ENCODE results near the gene FZD1.

The FZD1 gene

DNA sequence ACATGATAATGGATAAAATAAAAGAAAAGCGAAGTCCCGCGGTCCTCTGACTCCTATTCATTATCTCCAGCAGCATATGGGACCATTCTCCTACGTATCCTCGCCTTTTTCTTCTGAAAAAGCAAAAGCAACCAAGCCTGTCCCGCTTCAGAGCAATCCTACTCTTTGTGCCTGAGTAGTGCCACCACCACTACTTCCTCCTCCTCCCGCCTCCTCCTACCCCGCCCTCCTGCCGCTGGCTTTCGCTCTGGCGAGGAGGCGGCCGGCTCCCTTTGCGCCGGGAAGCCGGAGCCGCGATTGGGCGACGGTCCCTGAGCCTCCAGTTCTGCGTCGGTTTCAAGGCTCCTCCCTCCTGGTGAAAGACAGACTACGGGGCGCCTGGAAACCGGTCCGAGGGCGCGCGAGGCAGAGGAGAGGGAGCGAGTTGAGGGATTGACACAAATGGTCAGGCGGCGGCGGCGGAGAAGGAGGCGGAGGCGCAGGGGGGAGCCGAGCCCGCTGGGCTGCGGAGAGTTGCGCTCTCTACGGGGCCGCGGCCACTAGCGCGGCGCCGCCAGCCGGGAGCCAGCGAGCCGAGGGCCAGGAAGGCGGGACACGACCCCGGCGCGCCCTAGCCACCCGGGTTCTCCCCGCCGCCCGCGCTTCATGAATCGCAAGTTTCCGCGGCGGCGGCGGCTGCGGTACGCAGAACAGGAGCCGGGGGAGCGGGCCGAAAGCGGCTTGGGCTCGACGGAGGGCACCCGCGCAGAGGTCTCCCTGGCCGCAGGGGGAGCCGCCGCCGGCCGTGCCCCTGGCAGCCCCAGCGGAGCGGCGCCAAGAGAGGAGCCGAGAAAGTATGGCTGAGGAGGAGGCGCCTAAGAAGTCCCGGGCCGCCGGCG is at the start of gene FZD1:
Gene FZD1, plus strand, starts transcription at position 388 of the 878 bp plus-strand sequence. Its CDS starts 448 bp downstream, at position 836.
- peak; percentile 96 for DNase-seq

DNA sequence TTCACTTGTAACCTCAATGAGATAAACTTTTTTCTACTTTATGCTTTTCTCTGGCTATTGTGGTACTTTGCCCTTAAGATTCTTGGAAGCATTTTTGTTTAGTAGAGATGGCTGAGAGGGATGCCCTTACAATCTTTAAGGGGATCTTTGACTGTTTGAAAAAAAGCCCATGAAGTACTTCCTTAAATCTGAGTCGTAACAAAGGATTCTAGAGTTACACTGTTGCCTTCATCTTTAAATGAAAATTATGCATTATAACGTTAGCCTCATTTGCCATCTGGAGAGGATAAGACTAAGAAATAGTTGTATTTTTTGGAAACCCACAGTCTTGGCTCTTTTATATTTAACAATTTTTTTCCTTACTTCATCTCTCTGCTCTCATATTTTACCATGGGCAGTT is 37.8 kb upstream of the FZD1 start:
- no peak for DNase-seq

DNA sequence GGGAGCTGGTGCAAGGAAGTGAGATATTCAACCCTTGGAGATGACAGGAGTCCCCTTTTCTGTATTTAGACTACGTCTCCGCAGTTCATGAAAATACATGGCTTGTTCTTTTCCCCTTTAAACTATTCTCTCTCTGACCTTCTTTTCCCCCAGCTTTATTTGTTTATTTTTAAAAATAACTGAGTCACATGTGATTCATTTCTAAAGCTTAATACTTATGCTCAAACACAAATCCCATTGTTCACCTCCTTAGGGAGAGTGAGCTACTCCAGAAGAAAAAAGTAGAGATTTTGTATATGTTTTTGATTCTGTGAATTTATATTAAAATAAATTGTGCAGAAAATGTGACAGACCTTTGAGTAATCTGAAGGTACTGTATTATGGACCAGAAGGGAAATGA is 35.9 kb upstream of the FZD1 start:
- no peak for DNase-seq

DNA sequence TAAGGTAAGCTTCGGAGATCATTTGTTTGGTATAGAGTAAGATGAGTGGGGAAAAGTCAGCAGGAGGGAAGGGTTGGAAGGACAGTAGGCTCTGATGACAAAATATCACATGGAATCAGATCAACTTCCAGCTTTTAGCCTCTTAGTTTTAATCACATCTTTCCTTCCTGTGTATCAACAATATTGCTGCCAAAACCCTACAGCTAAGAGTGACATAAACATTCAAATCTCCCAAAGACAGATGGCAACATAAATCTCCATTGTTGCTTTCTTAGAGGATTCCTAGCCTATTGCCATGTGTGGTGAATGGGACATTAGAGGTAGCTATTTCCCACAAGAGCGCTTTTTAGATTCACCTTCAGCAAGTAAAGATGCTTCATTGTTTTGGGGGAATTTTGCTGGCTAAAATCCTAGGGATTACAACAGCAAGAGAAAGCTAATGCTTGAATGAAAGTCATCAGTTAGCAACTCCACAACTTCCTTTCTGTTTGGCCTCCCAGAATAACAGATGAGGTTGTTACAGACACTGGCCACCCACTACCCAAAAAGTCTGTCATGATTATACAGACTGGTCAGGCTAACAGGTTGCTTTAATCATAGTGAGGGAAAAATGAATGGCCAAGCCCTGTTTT is 35.2 kb upstream of the FZD1 start:
- no peak for DNase-seq

DNA sequence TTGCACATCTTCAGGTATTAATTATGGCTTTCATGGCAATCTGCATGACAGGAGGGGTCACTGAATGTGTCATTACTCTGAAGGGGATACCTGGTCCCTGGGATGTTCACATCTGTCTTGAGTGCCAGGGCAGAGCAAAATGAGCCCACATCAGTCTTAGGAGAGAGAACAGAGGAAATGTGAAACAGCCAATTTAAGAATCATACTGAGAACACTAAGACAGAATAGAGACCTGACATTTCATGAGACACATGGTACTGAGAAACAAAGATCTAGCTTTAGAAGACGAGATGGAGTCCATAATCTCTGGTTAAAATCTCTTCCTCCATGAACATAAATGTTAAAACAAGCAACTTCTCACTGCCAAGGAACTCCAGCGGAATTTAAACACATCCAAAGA is 34.1 kb upstream of the FZD1 start:
- no peak for DNase-seq

DNA sequence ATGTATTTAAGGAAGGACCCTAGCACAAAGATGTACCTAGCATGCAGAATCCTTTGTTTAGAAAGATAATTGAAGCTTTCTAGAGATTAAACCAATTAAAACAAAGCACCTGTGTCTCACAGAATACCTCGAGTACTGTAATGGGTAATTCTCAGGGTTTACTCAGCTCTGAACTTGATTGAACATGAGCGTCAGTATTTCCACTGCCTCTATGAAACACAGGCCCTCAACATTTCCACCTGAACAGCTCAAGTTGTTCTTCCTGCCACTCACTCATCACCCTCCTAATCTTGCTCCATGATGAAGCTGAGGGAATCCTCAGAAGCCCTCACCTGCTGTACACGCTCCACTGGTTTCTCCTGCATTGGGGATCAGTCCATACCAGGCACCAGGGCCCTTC is 33.7 kb upstream of the FZD1 start:
- no peak for DNase-seq

DNA sequence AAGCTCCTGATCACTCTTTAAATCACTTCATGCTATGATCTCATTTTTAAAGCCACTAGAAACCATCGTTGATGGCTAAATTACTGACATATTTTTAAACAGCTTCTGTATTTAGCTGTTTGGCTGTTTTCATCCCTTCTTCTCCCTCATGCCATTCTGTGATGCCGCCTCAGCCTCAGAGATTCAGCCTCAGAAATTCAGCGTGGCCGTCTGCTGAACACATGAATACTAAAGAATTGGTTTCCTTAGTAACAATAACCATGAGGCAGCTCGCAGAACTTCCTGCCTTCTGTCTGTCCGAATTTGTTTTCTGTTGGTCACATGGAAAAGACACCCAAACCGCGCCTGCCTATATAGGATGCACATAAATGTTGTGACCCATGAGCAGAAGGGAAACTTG is 31.0 kb upstream of the FZD1 start:
- peak; percentile 10 for DNase-seq

DNA sequence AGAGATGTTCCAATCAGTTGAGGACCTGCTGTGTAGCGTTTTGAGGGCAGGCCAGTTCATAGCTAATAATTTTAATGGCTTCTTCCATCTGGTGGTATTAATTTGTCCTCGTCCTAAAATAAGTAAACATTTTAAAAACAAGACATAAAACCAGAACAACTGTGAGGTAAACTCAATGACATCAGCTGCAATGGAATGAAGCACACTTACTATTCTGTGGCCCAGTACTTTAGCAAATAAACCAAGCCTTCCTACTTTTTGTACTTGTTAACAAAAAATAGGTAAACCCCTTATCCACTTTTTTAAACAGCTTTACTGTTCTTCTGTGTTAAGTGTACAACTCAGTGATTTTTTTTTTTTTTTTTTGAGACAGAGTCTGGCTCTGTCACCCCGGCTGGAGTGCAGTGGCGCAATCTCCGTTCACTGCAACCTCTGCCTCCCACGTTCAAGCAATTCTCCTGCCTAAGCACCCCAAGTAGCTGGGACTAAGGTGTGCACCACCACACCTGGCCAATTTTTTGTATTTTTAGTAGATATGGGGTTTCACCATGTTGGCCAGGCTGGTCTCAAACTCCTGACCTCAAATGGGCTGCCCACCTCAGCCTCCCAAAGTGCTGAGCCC is 28.9 kb upstream of the FZD1 start:
- no peak for DNase-seq

DNA sequence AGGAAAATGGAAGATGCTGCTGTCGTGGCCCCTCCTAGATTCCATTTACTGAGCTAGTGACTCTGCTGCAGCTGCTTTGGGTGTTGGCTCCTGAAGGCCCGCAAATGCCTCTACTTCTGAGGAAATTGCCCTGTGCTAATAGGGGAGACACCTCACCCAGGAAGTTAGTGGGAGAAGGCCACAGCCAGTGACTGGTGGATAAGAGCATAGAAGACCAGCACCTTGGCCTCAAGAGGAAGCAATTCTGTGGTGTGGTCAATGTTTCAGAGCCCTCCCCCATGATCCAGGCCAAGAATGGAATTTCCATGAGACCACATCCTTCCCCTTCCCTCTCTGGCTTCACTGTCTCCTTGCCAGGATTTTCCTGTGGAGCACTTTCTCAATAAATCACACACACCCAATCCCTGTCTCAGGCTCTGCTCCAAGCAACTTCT is 25.0 kb upstream of the FZD1 start:
- DNase-seq: peak; percentile 72

DNA sequence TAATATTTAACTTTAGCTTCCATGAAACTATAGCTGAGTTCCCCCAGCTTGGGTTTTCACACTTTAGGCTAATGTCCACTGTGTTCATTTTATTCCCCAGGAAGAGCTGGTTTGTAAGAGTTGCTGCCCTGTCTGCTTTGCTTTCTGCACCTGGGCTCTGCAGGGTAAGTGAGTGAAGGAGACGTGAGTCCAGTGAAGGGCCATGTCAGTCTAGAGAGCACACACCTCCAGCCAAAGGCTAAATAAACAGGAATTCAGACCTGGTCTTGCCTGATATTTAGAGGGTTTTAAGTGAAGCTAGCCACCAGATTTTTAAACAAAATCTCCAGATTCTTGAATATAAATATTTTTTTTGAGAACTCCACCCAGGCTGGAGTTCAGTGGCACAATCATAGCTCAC is 24.5 kb upstream of the FZD1 start:
- DNase-seq: no peak

DNA sequence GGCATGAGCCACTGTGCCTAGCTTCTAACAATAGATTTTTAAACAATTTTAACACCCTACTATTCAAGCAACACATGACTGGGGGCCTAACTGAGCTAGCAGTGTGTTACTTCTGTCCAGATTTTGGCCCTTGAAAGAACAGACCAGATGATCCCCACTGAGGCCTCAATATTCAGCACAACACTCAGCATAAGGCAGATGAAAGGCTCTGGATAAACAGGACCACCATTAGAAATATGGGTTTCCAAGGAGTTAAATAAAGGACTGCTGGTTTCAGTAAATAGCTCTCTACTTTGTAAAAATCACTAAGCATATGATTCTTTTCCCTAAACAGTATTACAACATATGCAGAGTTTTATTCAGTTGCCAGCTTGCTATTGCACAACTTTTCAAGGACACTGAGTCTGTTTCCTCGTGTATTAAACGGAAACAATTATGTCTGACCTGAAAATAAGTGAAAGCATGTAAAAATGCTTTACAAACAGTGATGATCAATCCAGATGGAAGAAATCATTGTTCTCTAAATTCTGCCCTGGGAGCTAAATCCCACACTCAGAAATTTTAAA is 23.8 kb upstream of the FZD1 start:
- peak; percentile 62 for DNase-seq

DNA sequence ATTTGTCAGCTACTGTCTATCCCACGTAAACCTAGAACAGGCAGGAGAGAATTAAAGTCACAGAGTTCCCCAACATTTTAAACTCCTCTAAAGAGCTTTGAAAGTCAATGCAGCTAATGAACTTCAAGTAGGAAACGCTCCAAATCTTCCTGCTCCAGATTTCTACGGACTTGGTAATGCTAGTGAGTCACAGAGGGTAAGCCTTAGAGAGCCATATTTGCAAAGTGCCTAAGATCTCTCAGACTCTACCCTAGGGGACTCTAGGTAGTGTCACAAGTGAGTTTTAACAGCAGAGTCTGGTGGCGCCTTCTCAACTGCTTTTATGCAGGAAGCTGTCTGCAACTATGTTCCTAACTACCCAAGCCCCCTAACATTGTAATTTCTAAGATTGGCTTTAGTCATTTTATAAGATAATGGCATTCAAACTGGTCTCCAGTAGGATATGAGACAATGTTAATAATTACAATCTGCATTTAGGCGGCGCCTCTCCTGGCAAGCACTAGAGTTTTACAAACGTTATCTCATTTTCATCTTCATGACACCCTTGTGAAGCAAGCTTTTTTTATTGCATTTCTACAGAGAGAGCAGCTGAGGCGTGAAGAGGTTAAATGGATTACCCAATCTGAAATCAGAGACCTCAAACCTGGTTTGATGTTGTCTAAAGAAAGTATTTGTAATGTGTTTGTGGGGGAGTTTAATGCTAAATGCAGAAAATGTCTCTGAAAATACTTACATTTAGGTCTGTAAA is 22.0 kb upstream of the FZD1 start:
- no peak for DNase-seq

DNA sequence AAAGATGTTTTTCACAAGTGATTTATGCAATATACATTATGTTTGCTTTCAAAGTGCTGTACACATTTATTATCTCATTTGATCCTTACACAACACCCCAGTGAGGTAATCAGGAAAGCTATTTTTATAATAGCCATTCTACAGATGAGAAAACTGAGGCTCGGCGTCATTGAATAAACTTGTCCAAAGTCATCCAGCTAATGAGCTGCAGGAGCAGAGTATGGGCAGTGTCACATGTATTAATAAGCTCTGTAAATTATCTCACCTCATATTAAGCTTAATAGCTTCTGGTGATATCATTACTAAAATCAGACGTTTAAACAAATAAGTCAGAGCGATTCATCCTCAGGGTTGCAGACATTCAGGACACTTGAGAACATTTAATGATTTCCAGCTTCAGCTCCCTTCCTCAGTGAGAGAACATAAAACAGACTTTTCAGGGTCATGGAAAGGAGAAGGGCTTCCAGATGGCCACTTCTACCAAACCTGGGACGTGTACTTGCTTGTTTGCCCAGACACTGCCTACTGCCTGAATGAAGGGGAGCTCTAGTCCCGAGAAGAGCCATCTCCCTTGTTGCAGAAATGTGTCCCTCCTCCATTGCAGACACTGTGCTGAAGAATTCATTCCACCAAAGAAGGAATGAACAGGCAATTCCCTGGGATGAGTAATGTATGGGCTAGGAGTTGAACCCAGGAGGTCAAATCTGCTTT is 20.5 kb upstream of the FZD1 start:
- DNase-seq: no peak

DNA sequence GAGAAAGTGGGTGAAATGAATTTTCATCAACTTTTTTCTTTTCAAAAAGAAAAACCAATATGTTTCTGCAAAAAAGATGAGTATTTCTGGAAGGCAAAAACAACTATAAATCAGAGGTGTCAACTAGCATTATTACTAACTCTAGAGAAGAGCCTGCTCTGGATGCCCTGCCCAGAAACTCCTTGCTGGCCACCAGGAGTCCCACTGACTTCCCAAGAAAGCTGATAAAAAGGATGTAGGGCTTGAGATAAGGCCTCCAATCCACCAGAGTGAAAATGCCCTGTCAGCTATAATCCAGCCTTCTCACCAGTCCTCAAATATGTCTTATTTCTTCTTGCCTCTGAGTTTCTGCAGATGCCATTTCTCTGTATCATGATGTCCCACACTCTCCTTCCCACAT is 16.7 kb upstream of the FZD1 start:
- DNase-seq: no peak

DNA sequence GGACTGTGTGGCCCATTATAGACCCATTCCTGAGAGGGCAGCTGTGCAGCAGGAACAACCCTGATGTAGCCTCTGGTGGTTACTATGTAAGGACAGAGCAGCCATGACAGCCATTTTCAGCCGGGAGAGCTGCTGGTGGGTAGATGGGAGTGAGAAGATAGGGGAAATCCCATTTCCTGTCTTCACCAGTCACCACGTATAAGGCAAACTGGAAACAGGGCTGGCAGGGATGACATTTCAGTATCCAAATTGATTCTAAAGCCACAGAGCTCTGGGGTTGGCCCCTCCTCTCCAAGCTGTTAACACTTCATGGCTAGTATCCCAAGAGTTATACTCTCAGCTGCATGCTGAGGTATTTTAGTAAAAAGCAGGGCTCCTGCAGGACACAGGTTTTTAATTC is 15.2 kb upstream of the FZD1 start:
- no peak for DNase-seq

DNA sequence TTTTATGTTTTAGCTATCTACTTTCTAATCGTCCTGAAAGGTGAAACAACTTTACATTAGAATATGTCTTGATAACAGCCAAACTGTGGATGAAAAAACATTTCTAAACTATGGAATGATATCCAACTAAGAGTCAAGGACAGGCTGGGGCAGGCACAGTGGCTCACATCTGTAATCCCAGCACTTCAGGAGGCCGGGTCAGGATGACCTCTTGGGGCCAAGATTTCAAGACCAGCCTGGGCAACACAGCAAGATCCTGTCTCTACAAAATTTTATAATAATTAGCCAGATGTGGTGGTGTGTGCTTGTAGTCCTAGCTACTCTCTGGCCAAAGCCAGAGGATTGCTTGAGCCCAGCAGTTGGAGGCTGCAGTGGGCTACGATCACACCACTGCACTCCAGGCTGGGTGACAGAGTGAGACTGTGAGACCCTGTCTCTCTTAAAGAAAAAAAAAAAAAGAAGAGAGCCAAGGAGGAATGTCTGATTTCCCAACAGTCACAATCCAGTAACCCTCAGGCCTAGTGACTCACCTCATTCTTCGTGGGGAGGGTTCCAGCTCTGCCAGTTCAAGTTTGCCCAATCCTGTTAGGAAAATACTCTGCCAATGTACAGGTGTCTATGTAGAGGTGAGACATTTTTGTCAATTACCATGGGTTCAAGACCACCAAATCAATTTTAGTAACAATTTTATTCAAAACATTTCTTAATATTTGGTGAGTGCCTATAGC is 14.6 kb upstream of the FZD1 start:
- DNase-seq: no peak

DNA sequence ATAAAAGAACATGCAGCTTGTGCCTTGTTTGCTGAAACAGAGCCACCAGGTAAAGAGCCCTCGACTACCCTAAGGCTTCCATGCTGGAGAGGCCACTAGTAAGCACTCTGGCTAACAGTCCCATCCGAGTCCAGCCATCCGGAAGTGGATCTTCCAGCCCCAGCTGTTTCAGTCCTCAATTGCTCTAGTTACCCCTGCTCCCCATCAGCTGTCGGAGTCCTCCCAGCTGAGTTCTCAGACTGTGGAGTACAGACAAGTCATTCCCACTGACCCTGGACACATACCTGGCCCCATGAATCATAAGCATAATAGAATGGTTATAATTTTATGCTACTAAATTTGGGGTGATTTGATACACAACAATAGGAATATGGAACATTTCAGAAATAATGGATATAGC is 13.5 kb upstream of the FZD1 start:
- no peak for DNase-seq

DNA sequence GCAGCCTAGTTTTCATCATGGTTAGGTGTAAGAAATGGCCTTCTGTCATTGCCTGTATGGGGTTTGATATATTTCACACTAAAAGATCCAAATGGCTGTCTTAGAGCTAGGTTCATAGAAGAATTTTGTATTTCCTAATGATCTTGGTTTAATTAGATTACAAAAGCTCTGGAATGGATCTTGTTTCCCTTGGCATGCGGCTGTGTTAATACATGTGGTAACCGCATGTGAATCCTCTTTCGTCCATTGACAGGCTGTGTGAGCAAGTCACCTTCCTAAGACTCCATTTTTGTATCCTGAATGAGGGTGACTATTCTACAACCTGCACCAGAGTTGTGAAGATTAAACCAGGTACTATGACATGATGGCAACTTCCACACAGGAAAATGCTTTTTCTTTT is 12.4 kb upstream of the FZD1 start:
- no peak for DNase-seq

DNA sequence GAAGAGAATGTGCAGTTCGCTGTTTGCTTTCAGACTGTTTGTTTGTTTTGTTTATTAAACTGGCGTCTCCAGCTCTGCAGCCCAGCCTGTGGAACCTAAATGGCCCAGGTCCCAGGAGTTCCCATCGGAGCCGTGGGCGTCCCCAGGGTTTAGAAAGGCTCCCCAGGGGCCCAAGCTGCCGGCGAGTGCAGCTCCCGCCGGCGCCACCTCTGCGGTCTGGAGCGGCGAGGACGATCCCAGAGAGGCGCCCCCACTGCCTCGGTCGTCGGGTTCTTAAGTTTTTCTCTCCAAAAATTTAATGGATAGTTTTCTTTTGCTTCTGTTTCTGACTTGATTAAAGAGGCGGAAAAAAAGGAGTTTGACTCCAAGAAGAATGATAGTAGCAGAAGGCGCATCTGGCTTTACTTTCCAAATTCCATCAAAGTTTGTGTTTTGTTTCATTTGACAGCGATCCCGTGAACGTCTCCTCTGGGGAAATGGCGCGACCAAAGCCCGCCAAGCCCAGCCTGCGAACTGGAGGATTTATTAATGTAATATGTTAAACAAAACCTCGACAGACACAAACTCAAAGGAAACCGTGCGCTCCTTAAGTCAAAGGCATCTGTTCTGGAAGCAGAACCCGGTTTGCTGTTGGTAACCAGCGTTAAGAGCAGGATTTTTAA is 718 bp upstream of the FZD1 start:
- no peak for DNase-seq

DNA sequence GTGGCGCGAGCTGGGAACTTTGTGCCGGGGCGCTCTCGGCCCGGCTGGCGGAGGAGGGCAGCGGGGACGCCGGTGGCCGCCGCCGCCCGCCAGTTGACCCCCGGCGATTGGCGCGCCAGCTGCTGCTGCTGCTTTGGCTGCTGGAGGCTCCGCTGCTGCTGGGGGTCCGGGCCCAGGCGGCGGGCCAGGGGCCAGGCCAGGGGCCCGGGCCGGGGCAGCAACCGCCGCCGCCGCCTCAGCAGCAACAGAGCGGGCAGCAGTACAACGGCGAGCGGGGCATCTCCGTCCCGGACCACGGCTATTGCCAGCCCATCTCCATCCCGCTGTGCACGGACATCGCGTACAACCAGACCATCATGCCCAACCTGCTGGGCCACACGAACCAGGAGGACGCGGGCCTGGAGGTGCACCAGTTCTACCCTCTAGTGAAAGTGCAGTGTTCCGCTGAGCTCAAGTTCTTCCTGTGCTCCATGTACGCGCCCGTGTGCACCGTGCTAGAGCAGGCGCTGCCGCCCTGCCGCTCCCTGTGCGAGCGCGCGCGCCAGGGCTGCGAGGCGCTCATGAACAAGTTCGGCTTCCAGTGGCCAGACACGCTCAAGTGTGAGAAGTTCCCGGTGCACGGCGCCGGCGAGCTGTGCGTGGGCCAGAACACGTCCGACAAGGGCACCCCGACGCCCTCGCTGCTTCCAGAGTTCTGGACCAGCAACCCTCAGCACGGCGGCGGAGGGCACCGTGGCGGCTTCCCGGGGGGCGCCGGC is 870 bp downstream of the FZD1 start:
- DNase-seq: peak; percentile 30
